GM23338 (cell line): Measurements from ENCODE around the gene FREY1. TPM values are rescaled to one million over a fixed set of nuclear protein-coding genes. Genes with fewer than 3 reads are reported as not detected.
A peak's percentile ranks its signal among the peaks of the same experiment; 100 is the strongest.

Source experiments
- ATAC-seq: fragments of 200-7000 bp; cut with Tn5 transposase; 3 replicates; pipeline ENCODE4 v1.9.1; 2020
- DNase-seq: peaks from one replicate; pipeline ENCODE4 v3.0.0-alpha.2; 2015; ENCODE audit warnings: low spot score
- H2AFZ ChIP-seq: fragments of 200-600 bp; sonication (generic); 2 replicates; pipeline ENCODE4 v1.8.0; 2016; ENCODE audit warnings: antibody characterized with exemption, mild to moderate bottlenecking, moderate library complexity
- H3F3A ChIP-seq: fragments of 200-600 bp; sonication (generic); replicated peaks from 2 replicates; pipeline ENCODE4 v1.8.0; 2017; ENCODE audit warnings: antibody characterized with exemption, mixed run types, low read depth
- H3K27ac ChIP-seq: fragments of 200-600 bp; sonication (generic); 2 replicates; pipeline ENCODE4 v1.6.1; 2016; ENCODE audit warnings: low read depth
- H3K27me3 ChIP-seq: fragments of 200-600 bp; sonication (generic); 2 replicates; pipeline ENCODE4 v1.8.0; 2016; ENCODE audit warnings: mild to moderate bottlenecking, mixed run types, moderate library complexity; ENCODE audit not compliant: insufficient read depth
- H3K36me3 ChIP-seq: fragments of 200-600 bp; sonication (generic); 2 replicates; pipeline ENCODE4 v1.8.0; 2016; ENCODE audit warnings: mild to moderate bottlenecking; ENCODE audit not compliant: insufficient read depth
- H3K4me1 ChIP-seq: fragments of 200-600 bp; sonication (generic); 2 replicates; pipeline ENCODE4 v1.8.0; 2016; ENCODE audit warnings: mild to moderate bottlenecking, moderate library complexity; ENCODE audit not compliant: insufficient read depth
- H3K4me2 ChIP-seq: fragments of 200-600 bp; sonication (generic); 2 replicates; pipeline ENCODE4 v1.7.1; 2017; ENCODE audit warnings: mixed run types
- H3K4me3 ChIP-seq: fragments of 200-600 bp; sonication (generic); 2 replicates; pipeline ENCODE4 v1.6.1; 2016; ENCODE audit warnings: mixed run types
- H3K79me2 ChIP-seq: fragments of 200-600 bp; sonication (generic); replicated peaks from 2 replicates; pipeline ENCODE4 v1.8.0; 2017; ENCODE audit warnings: mild to moderate bottlenecking; ENCODE audit not compliant: insufficient read depth
- H3K9me2 ChIP-seq: fragments of 200-600 bp; sonication (generic); 2 replicates; pipeline ENCODE4 v1.8.0; 2017; ENCODE audit not compliant: insufficient read depth
- H4K20me1 ChIP-seq: fragments of 200-600 bp; sonication (generic); replicated peaks from 2 replicates; pipeline ENCODE4 v1.8.0; 2017; ENCODE audit warnings: mild to moderate bottlenecking; ENCODE audit not compliant: insufficient read depth
- H3K27ac Mint-ChIP-seq: 2 replicates; pipeline ENCODE4 v1.8.0; 2020; ENCODE audit warnings: inconsistent platforms, mild to moderate bottlenecking, moderate library complexity, mixed read lengths
- H3K27me3 Mint-ChIP-seq: 3 replicates; pipeline ENCODE4 v1.8.0; 2022; ENCODE audit warnings: low read depth, mild to moderate bottlenecking, moderate library complexity, mixed read lengths, inconsistent platforms; ENCODE audit not compliant: insufficient read depth, poor library complexity
- H3K36me3 Mint-ChIP-seq: 3 replicates; pipeline ENCODE4 v1.8.0; 2021; ENCODE audit warnings: low read depth, mild to moderate bottlenecking, inconsistent platforms, moderate library complexity, mixed read lengths
- H3K4me1 Mint-ChIP-seq: 3 replicates; pipeline ENCODE4 v1.8.0; 2020; ENCODE audit warnings: mild to moderate bottlenecking, inconsistent platforms, mixed read lengths
- H3K4me3 Mint-ChIP-seq: 3 replicates; pipeline ENCODE4 v1.8.0; 2021; ENCODE audit warnings: moderate library complexity, mild to moderate bottlenecking, inconsistent platforms, mixed read lengths
- H3K9me3 Mint-ChIP-seq: 3 replicates; pipeline ENCODE4 v1.8.0; 2020; ENCODE audit warnings: moderate library complexity, mild to moderate bottlenecking, inconsistent platforms, mixed read lengths
- EZH2phosphoT487 ChIP-seq: fragments of 200-600 bp; sonication (generic); IDR thresholded peaks from one replicate; pipeline ENCODE4 v1.8.1; 2018; ENCODE audit warnings: antibody characterized with exemption; ENCODE audit not compliant: unreplicated experiment
- NANOG ChIP-seq: IDR thresholded peaks from 2 replicates; pipeline ENCODE4 v1.6.1; 2016; ENCODE audit warnings: antibody characterized with exemption, borderline replicate concordance
- ZNF114 ChIP-seq: fragments of 250-450 bp; sonication (Bioruptor Pico); IDR thresholded peaks from 2 replicates; pipeline ENCODE4 v1.5.0; 2020; ENCODE audit warnings: mild to moderate bottlenecking, moderate library complexity
- ZNF331 ChIP-seq: fragments of 250-450 bp; sonication (Bioruptor Pico); IDR thresholded peaks from 2 replicates; pipeline ENCODE4 v1.5.0; 2020; ENCODE audit warnings: low read depth, mild to moderate bottlenecking, moderate library complexity
- polyA plus RNA-seq: library from polyadenylated mRNA; unstranded; fragments of >200 nt; fragmentation: Nextera tagmentation; extraction: Ambion mirVana; gene quantifications from 2 replicates; pipeline ENCODE4 v1.2.1, GENCODE V29; 2016
- total RNA-seq: library from RNA; depleted of rRNA; stranded (reverse); fragments of >200 nt; shearing (Covaris generic); gene quantifications from 2 replicates; pipeline ENCODE4 v1.2.3, GENCODE V29; 2014
- TF ChIP-seq, protein P1 (sequence below), 2 experiments: fragments of 200-600 bp in 1 of 2; sonication (generic) in 1 of 2; conservative IDR thresholded peaks; 2 replicates each; pipeline versions ENCODE4 v1.5.1 to v1.6.1; 2016 to 2017; ENCODE audit warnings: antibody characterized with exemption in 2 of 2, low read depth in 2 of 2, mild to moderate bottlenecking in 2 of 2, moderate library complexity in 1 of 2
- TF ChIP-seq, protein P2 (sequence below): IDR thresholded peaks from one replicate; pipeline ENCODE4 v1.6.1; 2018; ENCODE audit warnings: antibody characterized with exemption; ENCODE audit not compliant: unreplicated experiment
- TF ChIP-seq, protein P3 (sequence below): fragments of 250-450 bp; sonication (Bioruptor Pico); IDR thresholded peaks from 2 replicates; pipeline ENCODE4 v1.5.0; 2020; ENCODE audit warnings: mild to moderate bottlenecking, moderate library complexity

FREY1 gene
- total and polyA plus RNA-seq, 2 experiments from 2014 or later = 1.1 TPM; not detected in 1

DNA sequence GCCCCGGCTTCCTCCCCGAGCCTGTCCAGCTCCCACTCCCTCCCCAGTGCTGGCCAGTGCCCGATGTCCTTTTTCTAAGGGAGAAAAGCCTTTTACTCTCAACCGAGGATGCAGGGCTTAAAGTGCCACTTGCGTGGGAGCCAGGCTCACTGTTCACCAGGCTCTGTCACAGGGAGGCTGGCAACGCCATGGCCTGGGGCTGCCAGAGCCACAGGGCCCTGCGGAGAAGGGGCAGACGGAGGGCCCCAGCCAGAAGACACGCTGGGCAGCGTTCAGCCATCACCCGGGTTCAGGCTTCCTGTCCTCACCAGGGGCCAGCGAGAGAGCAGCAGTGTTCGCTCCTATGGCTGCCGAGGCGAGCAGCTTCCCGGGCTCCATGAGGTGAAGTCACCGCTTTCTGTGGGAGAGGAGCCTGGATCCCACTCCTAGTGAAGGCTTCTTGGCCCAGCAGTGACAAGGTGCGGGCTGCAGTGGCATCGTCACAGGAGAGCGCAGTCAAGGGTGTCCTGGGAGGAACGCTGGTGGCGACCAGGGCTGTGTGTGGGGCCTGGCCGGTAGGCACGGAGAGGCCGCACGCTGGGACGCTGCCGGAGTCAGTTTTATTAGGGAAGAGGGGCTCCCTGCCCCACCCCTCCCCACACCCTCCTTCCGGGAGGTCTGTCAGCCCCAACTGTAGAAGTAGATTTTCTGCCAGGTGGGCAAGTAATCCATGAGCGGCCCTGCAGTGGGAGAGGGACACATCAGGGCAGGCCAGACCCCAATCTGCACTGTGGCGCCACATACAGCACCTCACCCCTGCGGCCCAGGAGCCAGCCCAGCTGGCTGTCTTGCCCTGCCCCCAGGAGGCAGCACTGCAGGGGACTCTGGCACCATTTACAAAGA, 2.8 kb upstream of the FREY1 start:
- Mint-ChIP-seq H3K9me3 (no peaks in the 10 kb centered on the region), H3K4me3 (no peak overlapping the region), H3K27ac (no peak overlapping the region), H3K36me3 (peaks cover 10% of the 10 kb centered on the region), H3K4me1 (no peaks in the 10 kb centered on the region; the same call in 2 of the 3 replicates), H3K27me3 (peaks cover 20% of the 10 kb centered on the region)
- Histone ChIP-seq H3K27ac (no peak overlapping the region), H3K27me3 (no peaks in the 10 kb centered on the region), H3K36me3 (no peaks in the 10 kb centered on the region), H3K4me1 (no peaks in the 10 kb centered on the region), H3K4me3 (no peak overlapping the region), H3K4me2 (no peak overlapping the region), H3K79me2 (no peaks in the 10 kb centered on the region), H2AFZ (no peak overlapping the region), H3F3A (no peaks in the 10 kb centered on the region), H3K9me2 (no peaks in the 10 kb centered on the region), H4K20me1 (peaks cover 8% of the 10 kb centered on the region; the same call in 1 of the 2 replicates)
- ATAC-seq (no peak), DNase-seq (no peak)
- no peak for TF ChIP-seq EZH2phosphoT487
- TF ChIP-seq, protein P1, sequence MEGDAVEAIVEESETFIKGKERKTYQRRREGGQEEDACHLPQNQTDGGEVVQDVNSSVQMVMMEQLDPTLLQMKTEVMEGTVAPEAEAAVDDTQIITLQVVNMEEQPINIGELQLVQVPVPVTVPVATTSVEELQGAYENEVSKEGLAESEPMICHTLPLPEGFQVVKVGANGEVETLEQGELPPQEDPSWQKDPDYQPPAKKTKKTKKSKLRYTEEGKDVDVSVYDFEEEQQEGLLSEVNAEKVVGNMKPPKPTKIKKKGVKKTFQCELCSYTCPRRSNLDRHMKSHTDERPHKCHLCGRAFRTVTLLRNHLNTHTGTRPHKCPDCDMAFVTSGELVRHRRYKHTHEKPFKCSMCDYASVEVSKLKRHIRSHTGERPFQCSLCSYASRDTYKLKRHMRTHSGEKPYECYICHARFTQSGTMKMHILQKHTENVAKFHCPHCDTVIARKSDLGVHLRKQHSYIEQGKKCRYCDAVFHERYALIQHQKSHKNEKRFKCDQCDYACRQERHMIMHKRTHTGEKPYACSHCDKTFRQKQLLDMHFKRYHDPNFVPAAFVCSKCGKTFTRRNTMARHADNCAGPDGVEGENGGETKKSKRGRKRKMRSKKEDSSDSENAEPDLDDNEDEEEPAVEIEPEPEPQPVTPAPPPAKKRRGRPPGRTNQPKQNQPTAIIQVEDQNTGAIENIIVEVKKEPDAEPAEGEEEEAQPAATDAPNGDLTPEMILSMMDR (conservative IDR thresholded peaks at IDR 0.05; ENCODE audit: low read depth in 2 of 2) = 0 out of 4 replicates have a peak, but pooled peaks of 1 of the 2 experiments have one; percentile 2

DNA sequence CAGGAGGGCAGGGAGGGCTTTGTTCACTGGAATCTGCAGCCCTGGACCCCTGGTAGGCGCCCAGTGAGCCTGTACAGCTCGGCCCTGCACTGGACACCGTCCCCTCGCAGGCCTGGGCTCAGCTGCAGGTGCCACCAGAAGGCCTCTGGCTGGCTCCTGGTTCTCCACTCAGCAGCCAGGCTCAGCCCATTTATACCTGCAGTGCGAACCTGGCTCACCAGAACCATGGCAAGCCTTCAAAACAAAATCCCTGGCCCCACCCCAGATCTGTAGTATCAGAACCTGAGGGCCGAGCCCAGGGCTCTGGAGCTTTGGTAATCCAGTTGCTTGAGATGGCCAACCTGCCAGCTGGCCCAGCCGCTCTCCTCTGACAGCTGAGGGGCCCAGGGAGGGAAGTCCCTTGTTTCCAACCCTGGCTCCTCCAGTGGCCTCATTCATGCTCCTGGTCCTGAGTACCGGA, 870 bp upstream of the FREY1 start:
- no peak; the same call in 2 of the 3 replicates for ATAC-seq
- TF ChIP-seq EZH2phosphoT487 (no peak), ZNF331 (CRISPR knock-in tag) (no peak), NANOG (no peak), ZNF114 (CRISPR knock-in tag) (no peak)
- TF ChIP-seq, protein P2, sequence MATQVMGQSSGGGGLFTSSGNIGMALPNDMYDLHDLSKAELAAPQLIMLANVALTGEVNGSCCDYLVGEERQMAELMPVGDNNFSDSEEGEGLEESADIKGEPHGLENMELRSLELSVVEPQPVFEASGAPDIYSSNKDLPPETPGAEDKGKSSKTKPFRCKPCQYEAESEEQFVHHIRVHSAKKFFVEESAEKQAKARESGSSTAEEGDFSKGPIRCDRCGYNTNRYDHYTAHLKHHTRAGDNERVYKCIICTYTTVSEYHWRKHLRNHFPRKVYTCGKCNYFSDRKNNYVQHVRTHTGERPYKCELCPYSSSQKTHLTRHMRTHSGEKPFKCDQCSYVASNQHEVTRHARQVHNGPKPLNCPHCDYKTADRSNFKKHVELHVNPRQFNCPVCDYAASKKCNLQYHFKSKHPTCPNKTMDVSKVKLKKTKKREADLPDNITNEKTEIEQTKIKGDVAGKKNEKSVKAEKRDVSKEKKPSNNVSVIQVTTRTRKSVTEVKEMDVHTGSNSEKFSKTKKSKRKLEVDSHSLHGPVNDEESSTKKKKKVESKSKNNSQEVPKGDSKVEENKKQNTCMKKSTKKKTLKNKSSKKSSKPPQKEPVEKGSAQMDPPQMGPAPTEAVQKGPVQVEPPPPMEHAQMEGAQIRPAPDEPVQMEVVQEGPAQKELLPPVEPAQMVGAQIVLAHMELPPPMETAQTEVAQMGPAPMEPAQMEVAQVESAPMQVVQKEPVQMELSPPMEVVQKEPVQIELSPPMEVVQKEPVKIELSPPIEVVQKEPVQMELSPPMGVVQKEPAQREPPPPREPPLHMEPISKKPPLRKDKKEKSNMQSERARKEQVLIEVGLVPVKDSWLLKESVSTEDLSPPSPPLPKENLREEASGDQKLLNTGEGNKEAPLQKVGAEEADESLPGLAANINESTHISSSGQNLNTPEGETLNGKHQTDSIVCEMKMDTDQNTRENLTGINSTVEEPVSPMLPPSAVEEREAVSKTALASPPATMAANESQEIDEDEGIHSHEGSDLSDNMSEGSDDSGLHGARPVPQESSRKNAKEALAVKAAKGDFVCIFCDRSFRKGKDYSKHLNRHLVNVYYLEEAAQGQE = no peak
- TF ChIP-seq, protein P3, sequence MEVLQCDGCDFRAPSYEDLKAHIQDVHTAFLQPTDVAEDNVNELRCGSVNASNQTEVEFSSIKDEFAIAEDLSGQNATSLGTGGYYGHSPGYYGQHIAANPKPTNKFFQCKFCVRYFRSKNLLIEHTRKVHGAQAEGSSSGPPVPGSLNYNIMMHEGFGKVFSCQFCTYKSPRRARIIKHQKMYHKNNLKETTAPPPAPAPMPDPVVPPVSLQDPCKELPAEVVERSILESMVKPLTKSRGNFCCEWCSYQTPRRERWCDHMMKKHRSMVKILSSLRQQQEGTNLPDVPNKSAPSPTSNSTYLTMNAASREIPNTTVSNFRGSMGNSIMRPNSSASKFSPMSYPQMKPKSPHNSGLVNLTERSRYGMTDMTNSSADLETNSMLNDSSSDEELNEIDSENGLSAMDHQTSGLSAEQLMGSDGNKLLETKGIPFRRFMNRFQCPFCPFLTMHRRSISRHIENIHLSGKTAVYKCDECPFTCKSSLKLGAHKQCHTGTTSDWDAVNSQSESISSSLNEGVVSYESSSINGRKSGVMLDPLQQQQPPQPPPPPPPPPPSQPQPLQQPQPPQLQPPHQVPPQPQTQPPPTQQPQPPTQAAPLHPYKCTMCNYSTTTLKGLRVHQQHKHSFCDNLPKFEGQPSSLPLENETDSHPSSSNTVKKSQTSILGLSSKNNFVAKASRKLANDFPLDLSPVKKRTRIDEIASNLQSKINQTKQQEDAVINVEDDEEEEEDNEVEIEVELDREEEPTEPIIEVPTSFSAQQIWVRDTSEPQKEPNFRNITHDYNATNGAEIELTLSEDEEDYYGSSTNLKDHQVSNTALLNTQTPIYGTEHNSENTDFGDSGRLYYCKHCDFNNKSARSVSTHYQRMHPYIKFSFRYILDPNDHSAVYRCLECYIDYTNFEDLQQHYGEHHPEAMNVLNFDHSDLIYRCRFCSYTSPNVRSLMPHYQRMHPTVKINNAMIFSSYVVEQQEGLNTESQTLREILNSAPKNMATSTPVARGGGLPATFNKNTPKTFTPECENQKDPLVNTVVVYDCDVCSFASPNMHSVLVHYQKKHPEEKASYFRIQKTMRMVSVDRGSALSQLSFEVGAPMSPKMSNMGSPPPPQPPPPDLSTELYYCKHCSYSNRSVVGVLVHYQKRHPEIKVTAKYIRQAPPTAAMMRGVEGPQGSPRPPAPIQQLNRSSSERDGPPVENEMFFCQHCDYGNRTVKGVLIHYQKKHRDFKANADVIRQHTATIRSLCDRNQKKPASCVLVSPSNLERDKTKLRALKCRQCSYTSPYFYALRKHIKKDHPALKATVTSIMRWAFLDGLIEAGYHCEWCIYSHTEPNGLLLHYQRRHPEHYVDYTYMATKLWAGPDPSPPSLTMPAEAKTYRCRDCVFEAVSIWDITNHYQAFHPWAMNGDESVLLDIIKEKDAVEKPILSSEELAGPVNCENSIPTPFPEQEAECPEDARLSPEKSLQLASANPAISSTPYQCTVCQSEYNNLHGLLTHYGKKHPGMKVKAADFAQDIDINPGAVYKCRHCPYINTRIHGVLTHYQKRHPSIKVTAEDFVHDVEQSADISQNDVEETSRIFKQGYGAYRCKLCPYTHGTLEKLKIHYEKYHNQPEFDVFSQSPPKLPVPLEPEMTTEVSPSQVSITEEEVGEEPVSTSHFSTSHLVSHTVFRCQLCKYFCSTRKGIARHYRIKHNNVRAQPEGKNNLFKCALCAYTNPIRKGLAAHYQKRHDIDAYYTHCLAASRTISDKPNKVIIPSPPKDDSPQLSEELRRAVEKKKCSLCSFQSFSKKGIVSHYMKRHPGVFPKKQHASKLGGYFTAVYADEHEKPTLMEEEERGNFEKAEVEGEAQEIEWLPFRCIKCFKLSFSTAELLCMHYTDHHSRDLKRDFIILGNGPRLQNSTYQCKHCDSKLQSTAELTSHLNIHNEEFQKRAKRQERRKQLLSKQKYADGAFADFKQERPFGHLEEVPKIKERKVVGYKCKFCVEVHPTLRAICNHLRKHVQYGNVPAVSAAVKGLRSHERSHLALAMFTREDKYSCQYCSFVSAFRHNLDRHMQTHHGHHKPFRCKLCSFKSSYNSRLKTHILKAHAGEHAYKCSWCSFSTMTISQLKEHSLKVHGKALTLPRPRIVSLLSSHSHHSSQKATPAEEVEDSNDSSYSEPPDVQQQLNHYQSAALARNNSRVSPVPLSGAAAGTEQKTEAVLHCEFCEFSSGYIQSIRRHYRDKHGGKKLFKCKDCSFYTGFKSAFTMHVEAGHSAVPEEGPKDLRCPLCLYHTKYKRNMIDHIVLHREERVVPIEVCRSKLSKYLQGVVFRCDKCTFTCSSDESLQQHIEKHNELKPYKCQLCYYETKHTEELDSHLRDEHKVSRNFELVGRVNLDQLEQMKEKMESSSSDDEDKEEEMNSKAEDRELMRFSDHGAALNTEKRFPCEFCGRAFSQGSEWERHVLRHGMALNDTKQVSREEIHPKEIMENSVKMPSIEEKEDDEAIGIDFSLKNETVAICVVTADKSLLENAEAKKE (CRISPR knock-in tag) = no peak

More for the DNA sequence above, 870 bp upstream of the FREY1 start:
- H3F3A ChIP-seq = no peaks in the 10 kb centered on the region
- Mint-ChIP-seq H3K4me1 (no peaks in the 10 kb centered on the region; the same call in 2 of the 3 replicates), H3K4me3 (no peak overlapping the region), H3K9me3 (no peaks in the 10 kb centered on the region), H3K36me3 (peaks cover 22% of the 10 kb centered on the region), H3K27me3 (peaks cover 23% of the 10 kb centered on the region), H3K27ac (0 out of 2 replicates have a peak overlapping the region, but pooled peaks have one; percentile 32)
- H3K4me2 ChIP-seq = no peak overlapping the region
- H2AFZ ChIP-seq = no peak overlapping the region
- H3K9me2 ChIP-seq = no peaks in the 10 kb centered on the region
- no peak for DNase-seq
- no peaks in the 10 kb centered on the region for H3K27me3 ChIP-seq
- H3K4me3 ChIP-seq = no peak overlapping the region
- H3K4me1 ChIP-seq = no peaks in the 10 kb centered on the region
- no peaks in the 10 kb centered on the region for H3K36me3 ChIP-seq
- no peak overlapping the region for H3K27ac ChIP-seq
- H4K20me1 ChIP-seq = peaks cover 8% of the 10 kb centered on the region; the same call in 1 of the 2 replicates
- H3K79me2 ChIP-seq = no peaks in the 10 kb centered on the region
